GF-D8 (cell line): ENCODE data around the gene CSRP3.
"Not testable (repeated sequence)": the region's sequence is repeated elsewhere in the genome, so short reads cannot be mapped to it uniquely, and the experiment has no call there.

ENCODE experiments used
- DNase-seq: peaks from one replicate; lab custom pipeline; 2025; lab: John Stamatoyannopoulos, UW

Gene CSRP3

GRCh38 chr11:19185516-19186052 is 16.2 kb downstream of the CSRP3 start:
- DNase-seq: no peak

- DNase-seq: no peak
These were observed 16.7 kb downstream of the CSRP3 start for GRCh38 chr11:19185036-19185435.

- peak; percentile 39 for DNase-seq
These were observed 18.1 kb downstream of the CSRP3 start for GRCh38 chr11:19183646-19184045.

GRCh38 chr11:19181531-19182261 is 20.1 kb downstream of the CSRP3 start:
- DNase-seq: peak; percentile 42

GRCh38 chr11:19176629-19177186 is 25.1 kb downstream of the CSRP3 start:
- DNase-seq: no peak

- DNase-seq: no peak
These were observed 27.7 kb downstream of the CSRP3 start for GRCh38 chr11:19173964-19174638.

GRCh38 chr11:19173004-19173689 is 28.6 kb downstream of the CSRP3 start:
- DNase-seq: no peak

GRCh38 chr11:19168090-19168489 is 33.7 kb downstream of the CSRP3 start:
- DNase-seq: no peak

GRCh38 chr11:19164881-19165280 is 36.9 kb downstream of the CSRP3 start:
- no peak for DNase-seq

- DNase-seq: no peak
These were observed 37.4 kb downstream of the CSRP3 start for GRCh38 chr11:19164230-19164855.

GRCh38 chr11:19163617-19164016 is 38.2 kb downstream of the CSRP3 start:
- no peak for DNase-seq

- DNase-seq: no peak
These were observed 38.8 kb downstream of the CSRP3 start for GRCh38 chr11:19162951-19163505.

- no peak for DNase-seq
These were observed 40.1 kb downstream of the CSRP3 start for GRCh38 chr11:19161651-19162050.

GRCh38 chr11:19160847-19161246 is 40.9 kb downstream of the CSRP3 start:
- no peak for DNase-seq

GRCh38 chr11:19156892-19157291 is 44.9 kb downstream of the CSRP3 start:
- DNase-seq: no peak

- no peak for DNase-seq
These were observed 56.5 kb downstream of the CSRP3 start for GRCh38 chr11:19145319-19145718.

GRCh38 chr11:19136884-19137283 is 64.9 kb downstream of the CSRP3 start:
- not testable (repeated sequence) for DNase-seq

- no peak for DNase-seq
These were observed 67.8 kb downstream of the CSRP3 start for GRCh38 chr11:19134004-19134403.
